ENCODE data around the gene LRRC36. TPM values are rescaled to one million over a fixed set of nuclear protein-coding genes. Genes with fewer than 3 reads are reported as not detected.
A peak's percentile ranks its signal among the peaks of the same experiment; 100 is the strongest.

The LRRC36 gene
- total and polyA plus RNA-seq, 2 of the 13 experiments (the other 11 are each of a cell fraction or from before 2014, with no cell fraction given), result 0.12 to 0.15 TPM

GRCh38 chr16:67415872-67416793 is 89.5 kb downstream of the LRRC36 start, which contains the start of gene ZDHHC1 (continued):
- TF ChIP-seq ZNF407 (CRISPR knock-in tag; IDR thresholded peaks at IDR 0.05; ENCODE audit: not compliant biosample characterization) (peak; percentile 68), SMYD3 (CRISPR knock-in tag; IDR thresholded peaks at IDR 0.05) (no peak), ZNF546 (CRISPR knock-in tag; conservative IDR thresholded peaks at IDR 0.05) (0 out of 2 replicates have a peak, but pooled peaks have one; percentile 37), ZNF460 (CRISPR knock-in tag; IDR thresholded peaks at IDR 0.05; ENCODE audit: borderline replicate concordance) (no peak), TRIM22 (IDR thresholded peaks at IDR 0.05) (no peak), MLXIP (CRISPR knock-in tag; IDR thresholded peaks at IDR 0.05; ENCODE audit: borderline replicate concordance) (peak; percentile 60; the same call in 1 of the 2 replicates), RELA (CRISPR knock-in tag; IDR thresholded peaks at IDR 0.05) (no peak), YEATS2 (CRISPR knock-in tag; IDR thresholded peaks at IDR 0.05; ENCODE audit: borderline replicate concordance) (0 out of 2 replicates have a peak, but pooled peaks have one; percentile 45), POLR2G (IDR thresholded peaks at IDR 0.05; ENCODE audit: low read depth, low read length) (peak; percentile 37; the same call in 1 of the 2 replicates), MTA3 (CRISPR knock-in tag; IDR thresholded peaks at IDR 0.05) (no peak), PITX1 (CRISPR knock-in tag; IDR thresholded peaks at IDR 0.05) (no peak; the same call in 1 of the 2 replicates), SRSF1 (optimal IDR thresholded peaks at IDR 0.05; ENCODE audit: low read depth, low read length) (peak; percentile 60), SIX1 (CRISPR knock-in tag; IDR thresholded peaks at IDR 0.05; ENCODE audit: borderline replicate concordance) (no peak), CEBPB (IDR thresholded peaks at IDR 0.05; ENCODE audit: borderline replicate concordance, low read depth, low read length) (no peak), NFYB (CRISPR knock-in tag; IDR thresholded peaks at IDR 0.05) (no peak), ZNF746 (CRISPR knock-in tag; IDR thresholded peaks at IDR 0.05) (no peak)
